Activated CD8-positive, alpha-beta memory T cell treated with anti-CD3 and anti-CD28 coated beads for 48 hours (primary cell): ENCODE measurements around the gene RAD54L.
"Not testable (repeated sequence)": the region's sequence is repeated elsewhere in the genome, so short reads cannot be mapped to it uniquely, and the experiment has no call there.

Experiments used
- DNase-seq, 3 experiments: peaks; one replicate each; pipeline ENCODE4 v3.0.0-alpha.2; 2020; ENCODE audit warnings: low read depth in 2 of 3, low spot score in 2 of 3

RAD54L gene

GRCh38 chr1:46319301-46319700 lies 71.7 kb downstream of the RAD54L start:
- not testable (repeated sequence) for DNase-seq

- not testable (repeated sequence) for DNase-seq
These were observed 72.7 kb downstream of the RAD54L start for GRCh38 chr1:46319960-46320914.

DNA sequence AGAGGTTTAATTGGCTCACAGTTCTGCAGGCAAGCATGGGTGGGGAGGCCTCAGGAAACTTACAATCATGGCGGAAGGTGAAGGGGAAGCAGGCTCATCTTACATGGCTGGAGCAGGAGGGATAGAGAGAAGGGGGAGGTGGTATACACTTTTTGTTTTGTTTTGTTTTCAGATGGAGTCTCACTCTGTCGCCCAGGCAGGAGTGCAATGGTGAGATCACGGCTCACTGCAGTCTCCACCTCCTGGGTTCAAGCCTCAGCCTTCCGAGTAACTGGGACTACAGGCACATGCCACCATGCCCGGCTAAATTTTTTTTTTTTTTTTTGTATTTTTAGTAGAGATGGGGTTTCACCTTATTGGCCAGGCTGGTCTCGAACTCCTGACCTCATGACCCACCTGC lies 74.6 kb downstream of the RAD54L start:
- not testable (repeated sequence) for DNase-seq

GRCh38 chr1:46325285-46326076 lies 77.9 kb downstream of the RAD54L start:
- not testable (repeated sequence) for DNase-seq
